Measurements from ENCODE around the gene MYBPC1. TPM values are rescaled to one million over a fixed set of nuclear protein-coding genes. Genes with fewer than 3 reads are reported as not detected.

The MYBPC1 gene
- polyA plus RNA-seq, 1 of the 3 experiments (the other 2 are of a cell fraction) = not detected

GRCh38 chr12:101710288-101710687 lies 115.5 kb downstream of the MYBPC1 start:
- ChIA-PET POLR2A (no interaction called here), CTCF (no interaction called here)
- no peak overlapping the region for H3K9ac ChIP-seq
- H3K4me2 ChIP-seq = no peak overlapping the region
- H3K9me3 ChIP-seq = no peaks in the 10 kb centered on the region
- no peaks in the 10 kb centered on the region for H3K27me3 ChIP-seq (ENCODE audit: insufficient read depth)
- peaks cover 0 to 3% of the 10 kb centered on the region in 2 experiments; a peak in 1 of 4 replicates for H3K4me1 ChIP-seq (ENCODE audit: control insufficient read depth in 1 of 2, insufficient read depth in 2 of 2, low read depth in 1 of 2, low read length in 1 of 2)
- H4K20me1 ChIP-seq (ENCODE audit: insufficient read depth) = no peaks in the 10 kb centered on the region
- no peaks in the 10 kb centered on the region for H3K36me3 ChIP-seq (replicated peaks in 1 of 2; ENCODE audit: control insufficient read depth in 1 of 2, insufficient read depth in 2 of 2, low read length in 1 of 2)
- no peak overlapping the region for H3K4me3 ChIP-seq (ENCODE audit: low read depth in 2 of 2, low read length in 1 of 2)
- no peak for TF ChIP-seq POLR2AphosphoS5 (IDR thresholded peaks at IDR 0.05; ENCODE audit: low read depth, low read length)
- no peak for TF ChIP-seq PBX3 (IDR thresholded peaks at IDR 0.05)
- H2AFZ ChIP-seq (ENCODE audit: low read depth) = no peak overlapping the region
- H3K79me2 ChIP-seq (ENCODE audit: insufficient read depth) = 0 out of 2 replicates have a peak, but pooled peaks cover 4% of the 10 kb centered on the region
- 92% methylated on average over 4 of the region's 4 CpGs for WGBS (ENCODE audit: low lambda C conversion rate)
- H3K9me2 ChIP-seq = no peaks in the 10 kb centered on the region
- DNase-seq = no peak
- H3F3A ChIP-seq (replicated peaks; ENCODE audit: insufficient read depth) = no peaks in the 10 kb centered on the region
- no peak overlapping the region for H3K27ac ChIP-seq (ENCODE audit: low read depth in 2 of 2, low read length in 1 of 2)

GRCh38 chr12:101713059-101713682 lies 118.4 kb downstream of the MYBPC1 start:
- Histone ChIP-seq H4K20me1 (ENCODE audit: insufficient read depth) (no peaks in the 10 kb centered on the region), H3K9ac (no peak overlapping the region), H3K9me2 (no peaks in the 10 kb centered on the region), H3K27ac (ENCODE audit: low read depth in 2 of 2, low read length in 1 of 2) (no peak overlapping the region), H3K79me2 (ENCODE audit: insufficient read depth) (0 out of 2 replicates have a peak, but pooled peaks cover 4% of the 10 kb centered on the region), H3K4me1 (ENCODE audit: control insufficient read depth in 1 of 2, insufficient read depth in 2 of 2, low read depth in 1 of 2, low read length in 1 of 2) (peaks cover 0 to 3% of the 10 kb centered on the region in 2 experiments; a peak in 1 of 4 replicates), H3K36me3 (replicated peaks in 1 of 2; ENCODE audit: control insufficient read depth in 1 of 2, insufficient read depth in 2 of 2, low read length in 1 of 2) (peaks cover 0 to 3% of the 10 kb centered on the region in 2 experiments), H3K4me2 (no peak overlapping the region), H3K9me3 (no peaks in the 10 kb centered on the region), H2AFZ (ENCODE audit: low read depth) (no peak overlapping the region), H3F3A (replicated peaks; ENCODE audit: insufficient read depth) (no peaks in the 10 kb centered on the region), H3K27me3 (ENCODE audit: insufficient read depth) (no peaks in the 10 kb centered on the region), H3K4me3 (ENCODE audit: low read depth in 2 of 2, low read length in 1 of 2) (no peak overlapping the region)
- ChIA-PET CTCF (no interaction called here), POLR2A (no interaction called here)
- no peak for DNase-seq
- TF ChIP-seq RFX5 (IDR thresholded peaks at IDR 0.05; ENCODE audit: low read length) (no peak), RAD21 (IDR thresholded peaks at IDR 0.05; ENCODE audit: low read length) (no peak), NRF1 (IDR thresholded peaks at IDR 0.05; ENCODE audit: low read depth, low read length) (no peak), RCOR1 (IDR thresholded peaks at IDR 0.05; ENCODE audit: low read length) (no peak), MEF2A (IDR thresholded peaks at IDR 0.05; ENCODE audit: borderline replicate concordance, low read depth) (no peak), YY1 (IDR thresholded peaks at IDR 0.05; ENCODE audit: low read depth) (no peak), USF1 (IDR thresholded peaks at IDR 0.05; ENCODE audit: borderline replicate concordance, low read depth) (no peak), ZBTB33 (IDR thresholded peaks at IDR 0.05; ENCODE audit: borderline replicate concordance, low read depth) (no peak), PBX3 (IDR thresholded peaks at IDR 0.05) (no peak), USF2 (IDR thresholded peaks at IDR 0.05; ENCODE audit: borderline replicate concordance, low read depth, low read length) (no peak), TEAD4 (IDR thresholded peaks at IDR 0.05; ENCODE audit: borderline replicate concordance, insufficient read depth) (no peak), GATA2 (CRISPR knock-in tag; IDR thresholded peaks at IDR 0.05) (no peak), TCF12 (IDR thresholded peaks at IDR 0.05) (no peak), CHD2 (IDR thresholded peaks at IDR 0.05; ENCODE audit: low read length, partially characterized antibody) (no peak), POLR2AphosphoS5 (IDR thresholded peaks at IDR 0.05; ENCODE audit: low read depth, low read length) (no peak)
- WGBS (ENCODE audit: low lambda C conversion rate) = 98% methylated on average over 5 of the region's 5 CpGs

Data from SK-N-SH (cell line).